GM23338 (cell line): ENCODE measurements around the gene IL19.

Experiments
- CREB1 ChIP-seq: fragments of 250-450 bp; sonication (Bioruptor Pico); IDR thresholded peaks from 2 replicates; pipeline ENCODE4 v1.5.0; 2020; ENCODE audit warnings: low read depth, mild to moderate bottlenecking, moderate library complexity
- CTCF ChIP-seq, 2 experiments: fragments of 200-600 bp in 1 of 2; sonication (generic) in 1 of 2; conservative IDR thresholded peaks; 2 replicates each; pipeline versions ENCODE4 v1.5.1 to v1.6.1; 2016 to 2017; ENCODE audit warnings: antibody characterized with exemption in 2 of 2, low read depth in 2 of 2, mild to moderate bottlenecking in 2 of 2, moderate library complexity in 1 of 2
- ETS1 ChIP-seq: IDR thresholded peaks from 2 replicates; pipeline ENCODE4 v1.6.1; 2016; ENCODE audit warnings: antibody characterized with exemption
- EZH2 ChIP-seq: fragments of 200-600 bp; sonication (generic); IDR thresholded peaks from one replicate; pipeline ENCODE4 v1.8.0; 2017; ENCODE audit warnings: antibody characterized with exemption, mild to moderate bottlenecking, low read depth; ENCODE audit not compliant: unreplicated experiment
- EZH2phosphoT487 ChIP-seq: fragments of 200-600 bp; sonication (generic); IDR thresholded peaks from one replicate; pipeline ENCODE4 v1.8.1; 2018; ENCODE audit warnings: antibody characterized with exemption; ENCODE audit not compliant: unreplicated experiment
- JUNB ChIP-seq: IDR thresholded peaks from one replicate; pipeline ENCODE4 v1.6.1; 2016; ENCODE audit warnings: antibody characterized with exemption; ENCODE audit not compliant: unreplicated experiment
- NANOG ChIP-seq: IDR thresholded peaks from 2 replicates; pipeline ENCODE4 v1.6.1; 2016; ENCODE audit warnings: antibody characterized with exemption, borderline replicate concordance
- POLR2AphosphoS5 ChIP-seq: IDR thresholded peaks from 2 replicates; pipeline ENCODE4 v1.6.1; 2016; ENCODE audit warnings: antibody characterized with exemption, low read depth
- REST ChIP-seq: IDR thresholded peaks from one replicate; pipeline ENCODE4 v1.6.1; 2018; ENCODE audit warnings: antibody characterized with exemption; ENCODE audit not compliant: unreplicated experiment
- STAT1 ChIP-seq: IDR thresholded peaks from one replicate; pipeline ENCODE4 v1.6.1; 2016; ENCODE audit warnings: antibody characterized with exemption; ENCODE audit not compliant: unreplicated experiment
- ZNF114 ChIP-seq: fragments of 250-450 bp; sonication (Bioruptor Pico); IDR thresholded peaks from 2 replicates; pipeline ENCODE4 v1.5.0; 2020; ENCODE audit warnings: mild to moderate bottlenecking, moderate library complexity
- ZNF331 ChIP-seq: fragments of 250-450 bp; sonication (Bioruptor Pico); IDR thresholded peaks from 2 replicates; pipeline ENCODE4 v1.5.0; 2020; ENCODE audit warnings: low read depth, mild to moderate bottlenecking, moderate library complexity

- no peak for TF ChIP-seq CTCF (conservative IDR thresholded peaks at IDR 0.05; ENCODE audit: low read depth in 2 of 2)
- no peak for TF ChIP-seq EZH2phosphoT487
- TF ChIP-seq POLR2AphosphoS5, result no peak
- no peak for TF ChIP-seq ZNF331 (CRISPR knock-in tag)
- no peak for TF ChIP-seq ETS1
- TF ChIP-seq EZH2, result no peak
- no peak for TF ChIP-seq CREB1 (CRISPR knock-in tag)
- no peak for TF ChIP-seq REST
- TF ChIP-seq NANOG, result no peak
- TF ChIP-seq JUNB, result no peak
- no peak for TF ChIP-seq ZNF114 (CRISPR knock-in tag)
- no peak for TF ChIP-seq STAT1
Measured at GRCh38 chr1:206737729-206738201, 32.8 kb upstream of the IL19 start.
